Breast epithelium (tissue), 3 donors: Measurements from ENCODE around the gene NDP.

ENCODE experiments used
- CTCF ChIP-seq, 3 donors: fragments of 450-650 bp; IDR thresholded peaks; one replicate each; pipeline ENCODE4 v1.5.1; 2016 to 2017; ENCODE audit warnings: antibody characterized with exemption in 3 of 3, mild to moderate bottlenecking in 3 of 3, moderate library complexity in 3 of 3
- POLR2A ChIP-seq: fragments of 450-650 bp; IDR thresholded peaks from one replicate; pipeline ENCODE4 v1.6.1; 2016; ENCODE audit warnings: antibody characterized with exemption, mild to moderate bottlenecking, moderate library complexity

- no peak for TF ChIP-seq CTCF (IDR thresholded peaks at IDR 0.05)
- TF ChIP-seq POLR2A: no peak
Observed at GRCh38 chrX:43961699-43962098, 11.5 kb downstream of the NDP start.
